22Rv1 (cell line): ENCODE results near the gene CD48.
A peak's percentile ranks its signal among the peaks of the same experiment; 100 is the strongest.

Source experiments
- H3K27ac ChIP-seq: fragments of 450-650 bp; 2 replicates; pipeline ENCODE4 v1.5.1; 2017
- ZFX ChIP-seq: fragments of 450-650 bp; IDR thresholded peaks from 2 replicates; pipeline ENCODE4 v1.6.1; 2017; ENCODE audit warnings: antibody characterized with exemption, borderline replicate concordance
- TF ChIP-seq, protein P1 (sequence below): fragments of 450-650 bp; IDR thresholded peaks from 2 replicates; pipeline ENCODE4 v1.5.1; 2017; ENCODE audit warnings: mild to moderate bottlenecking

The CD48 gene

GRCh38 chr1:160681066-160681890 lies 30.3 kb downstream of the CD48 start:
- TF ChIP-seq ZFX = no peak
- TF ChIP-seq, protein P1, sequence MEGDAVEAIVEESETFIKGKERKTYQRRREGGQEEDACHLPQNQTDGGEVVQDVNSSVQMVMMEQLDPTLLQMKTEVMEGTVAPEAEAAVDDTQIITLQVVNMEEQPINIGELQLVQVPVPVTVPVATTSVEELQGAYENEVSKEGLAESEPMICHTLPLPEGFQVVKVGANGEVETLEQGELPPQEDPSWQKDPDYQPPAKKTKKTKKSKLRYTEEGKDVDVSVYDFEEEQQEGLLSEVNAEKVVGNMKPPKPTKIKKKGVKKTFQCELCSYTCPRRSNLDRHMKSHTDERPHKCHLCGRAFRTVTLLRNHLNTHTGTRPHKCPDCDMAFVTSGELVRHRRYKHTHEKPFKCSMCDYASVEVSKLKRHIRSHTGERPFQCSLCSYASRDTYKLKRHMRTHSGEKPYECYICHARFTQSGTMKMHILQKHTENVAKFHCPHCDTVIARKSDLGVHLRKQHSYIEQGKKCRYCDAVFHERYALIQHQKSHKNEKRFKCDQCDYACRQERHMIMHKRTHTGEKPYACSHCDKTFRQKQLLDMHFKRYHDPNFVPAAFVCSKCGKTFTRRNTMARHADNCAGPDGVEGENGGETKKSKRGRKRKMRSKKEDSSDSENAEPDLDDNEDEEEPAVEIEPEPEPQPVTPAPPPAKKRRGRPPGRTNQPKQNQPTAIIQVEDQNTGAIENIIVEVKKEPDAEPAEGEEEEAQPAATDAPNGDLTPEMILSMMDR = peak; percentile 78
- H3K27ac ChIP-seq = no peak overlapping the region

DNA sequence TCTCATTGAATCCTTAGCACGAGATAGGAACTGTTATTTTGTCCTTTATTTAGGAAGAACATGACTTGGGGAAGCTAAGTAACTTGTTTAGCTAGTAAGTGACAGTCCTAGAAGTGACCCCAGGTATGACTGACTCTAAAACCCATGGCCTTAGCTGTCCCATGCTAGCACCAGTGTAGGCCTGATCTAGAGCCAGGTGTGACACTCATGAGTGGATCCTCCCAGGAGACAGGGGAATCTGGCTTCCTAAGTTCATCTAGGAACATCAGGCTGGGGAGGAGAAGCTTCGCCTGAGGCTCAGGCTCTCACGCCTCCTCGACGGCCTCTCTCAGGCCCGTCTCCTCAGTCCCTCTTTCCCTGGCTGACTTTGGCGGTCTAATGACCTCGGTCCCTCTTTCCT lies 31.2 kb downstream of the CD48 start:
- no peak overlapping the region for H3K27ac ChIP-seq
- TF ChIP-seq, protein P1 = no peak
- TF ChIP-seq ZFX = no peak

GRCh38 chr1:160679893-160680292 lies 31.7 kb downstream of the CD48 start:
- no peak overlapping the region for H3K27ac ChIP-seq
- no peak for TF ChIP-seq ZFX
- TF ChIP-seq, protein P1 = no peak

DNA sequence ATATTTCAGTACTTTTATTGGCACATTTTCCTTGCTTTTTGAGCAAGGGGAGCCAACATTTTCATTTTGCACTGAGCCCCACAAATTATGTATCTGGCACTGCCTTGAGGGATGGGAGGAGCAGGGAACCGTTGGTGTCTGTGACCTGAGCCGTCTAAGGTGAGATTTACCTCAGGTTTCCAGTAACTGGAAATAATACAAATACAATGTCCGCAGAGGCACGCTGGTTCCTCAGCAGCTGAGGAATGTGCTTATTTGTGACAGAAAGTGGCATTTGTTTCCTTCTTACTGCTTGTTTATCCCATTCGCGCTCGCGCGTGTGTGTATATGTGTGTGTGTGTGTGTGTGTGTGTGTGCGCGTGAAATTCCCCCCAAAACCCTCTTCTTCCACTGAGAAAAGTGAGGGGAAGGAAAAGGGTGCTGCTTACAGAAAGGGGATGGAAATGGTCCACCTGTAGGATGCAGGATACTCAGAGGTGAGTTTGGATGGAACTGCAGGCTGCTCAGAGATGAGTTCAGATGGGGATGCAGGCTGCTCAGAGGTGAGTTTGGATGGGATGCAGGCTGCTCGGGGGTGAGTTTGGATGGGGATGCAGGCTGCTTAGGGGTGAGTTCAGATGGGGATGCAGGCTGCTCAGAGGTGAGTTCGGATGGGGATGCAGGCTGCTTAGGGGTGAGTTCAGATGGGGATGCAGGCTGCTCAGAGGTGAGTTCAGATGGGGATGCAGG lies 34.6 kb downstream of the CD48 start:
- TF ChIP-seq ZFX = no peak
- TF ChIP-seq, protein P1 = no peak
- H3K27ac ChIP-seq = no peak overlapping the region

- no peak for TF ChIP-seq ZFX
- TF ChIP-seq, protein P1 = peak; percentile 98
- no peak overlapping the region for H3K27ac ChIP-seq
Observed at GRCh38 chr1:160675641-160676410, 35.8 kb downstream of the CD48 start.

- H3K27ac ChIP-seq = no peak overlapping the region
- TF ChIP-seq, protein P1 = no peak
- TF ChIP-seq ZFX = no peak
Observed at GRCh38 chr1:160674415-160674814, 37.2 kb downstream of the CD48 start.
